Sigmoid colon (tissue), 4 donors: ENCODE data around the gene SRRM3.

Experiments
- EP300 ChIP-seq, 4 donors: sonication (generic); formaldehyde crosslinking; IDR thresholded peaks; one replicate each; pipeline ENCODE4 v1.6.1; 2017; ENCODE audit warnings: antibody characterized with exemption in 4 of 4
- TF ChIP-seq, protein P1 (sequence below), 4 experiments: fragments of 450-650 bp in 3 of 4; fragments of 200-600 bp in 1 of 4; IDR thresholded peaks; one replicate each; pipeline ENCODE4 v1.5.1; 2016 to 2019; ENCODE audit warnings: antibody characterized with exemption in 4 of 4, mild to moderate bottlenecking in 3 of 4, moderate library complexity in 2 of 4

DNA sequence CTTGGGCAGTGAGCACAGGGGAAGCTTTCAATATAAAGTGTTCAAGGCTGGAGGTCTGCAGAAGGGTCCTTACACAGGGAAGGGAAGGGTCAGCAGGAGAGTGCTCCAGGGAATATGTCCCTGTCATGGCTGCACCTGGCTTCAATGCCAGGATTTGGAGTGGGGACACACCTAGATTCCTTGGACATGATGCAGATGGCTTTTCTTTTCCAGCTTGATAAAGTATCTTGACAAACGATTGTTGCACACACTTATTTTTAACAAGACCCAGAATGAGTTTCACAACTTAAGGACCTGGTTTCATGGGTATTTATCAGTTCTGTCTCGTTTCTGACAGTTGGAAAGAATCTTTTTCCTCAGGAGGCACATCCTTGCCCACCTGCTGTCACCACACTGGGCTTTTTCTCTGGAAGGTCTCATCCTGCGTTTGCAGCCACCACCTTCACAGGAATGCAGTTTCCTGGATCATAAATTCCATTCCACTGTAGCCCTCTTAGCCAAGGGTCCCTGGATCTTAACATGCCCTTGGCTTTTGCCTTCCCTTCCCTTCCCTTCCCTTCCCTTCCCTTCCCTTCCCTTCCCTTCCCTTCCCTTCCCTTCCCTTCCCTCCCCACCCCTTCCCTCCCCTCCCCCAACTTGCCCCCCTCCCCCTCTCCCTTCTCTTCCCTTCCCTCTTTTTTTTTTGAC, 21.7 kb downstream of the SRRM3 start:
- no peak for TF ChIP-seq EP300 (IDR thresholded peaks at IDR 0.05)
- TF ChIP-seq, protein P1, sequence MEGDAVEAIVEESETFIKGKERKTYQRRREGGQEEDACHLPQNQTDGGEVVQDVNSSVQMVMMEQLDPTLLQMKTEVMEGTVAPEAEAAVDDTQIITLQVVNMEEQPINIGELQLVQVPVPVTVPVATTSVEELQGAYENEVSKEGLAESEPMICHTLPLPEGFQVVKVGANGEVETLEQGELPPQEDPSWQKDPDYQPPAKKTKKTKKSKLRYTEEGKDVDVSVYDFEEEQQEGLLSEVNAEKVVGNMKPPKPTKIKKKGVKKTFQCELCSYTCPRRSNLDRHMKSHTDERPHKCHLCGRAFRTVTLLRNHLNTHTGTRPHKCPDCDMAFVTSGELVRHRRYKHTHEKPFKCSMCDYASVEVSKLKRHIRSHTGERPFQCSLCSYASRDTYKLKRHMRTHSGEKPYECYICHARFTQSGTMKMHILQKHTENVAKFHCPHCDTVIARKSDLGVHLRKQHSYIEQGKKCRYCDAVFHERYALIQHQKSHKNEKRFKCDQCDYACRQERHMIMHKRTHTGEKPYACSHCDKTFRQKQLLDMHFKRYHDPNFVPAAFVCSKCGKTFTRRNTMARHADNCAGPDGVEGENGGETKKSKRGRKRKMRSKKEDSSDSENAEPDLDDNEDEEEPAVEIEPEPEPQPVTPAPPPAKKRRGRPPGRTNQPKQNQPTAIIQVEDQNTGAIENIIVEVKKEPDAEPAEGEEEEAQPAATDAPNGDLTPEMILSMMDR (IDR thresholded peaks at IDR 0.05): no peak
